ENCODE data around the gene ADSS2.

Gene ADSS2

GRCh38 chr1:244445320-244446181 lies 6.2 kb downstream of the ADSS2 start:
- DNase-seq: no peak

GRCh38 chr1:244444854-244445253 lies 6.9 kb downstream of the ADSS2 start:
- no peak for DNase-seq

- no peak for DNase-seq
Measured at GRCh38 chr1:244442850-244443249, 8.9 kb downstream of the ADSS2 start.

- DNase-seq: no peak
Measured at GRCh38 chr1:244439391-244440032, 12.2 kb downstream of the ADSS2 start.

- DNase-seq: no peak
Measured at GRCh38 chr1:244437086-244437468, 14.6 kb downstream of the ADSS2 start.

- no peak for DNase-seq
Measured at GRCh38 chr1:244436336-244437085, 15.2 kb downstream of the ADSS2 start.

- DNase-seq: no peak
Measured at GRCh38 chr1:244435562-244436205, 16.0 kb downstream of the ADSS2 start.

GRCh38 chr1:244431166-244431565 lies 20.5 kb downstream of the ADSS2 start:
- DNase-seq: no peak

GRCh38 chr1:244429818-244430217 lies 21.9 kb downstream of the ADSS2 start:
- no peak for DNase-seq

GRCh38 chr1:244427647-244428046 lies 24.1 kb downstream of the ADSS2 start:
- no peak for DNase-seq

GRCh38 chr1:244424649-244425334 lies 26.9 kb downstream of the ADSS2 start:
- DNase-seq: no peak

- DNase-seq: no peak
Measured at GRCh38 chr1:244422174-244422573, 29.5 kb downstream of the ADSS2 start.

GRCh38 chr1:244419024-244419423 lies 32.7 kb downstream of the ADSS2 start:
- no peak for DNase-seq

- no peak for DNase-seq
Measured at GRCh38 chr1:244414543-244414942, 37.2 kb downstream of the ADSS2 start.

- DNase-seq: no peak
Measured at GRCh38 chr1:244413736-244414135, 38.0 kb downstream of the ADSS2 start.

- DNase-seq: no peak
Measured at GRCh38 chr1:244412176-244412575, 39.5 kb downstream of the ADSS2 start.

- DNase-seq: no peak
Measured at GRCh38 chr1:244409701-244410100, 42.0 kb downstream of the ADSS2 start.

- DNase-seq: no peak
Measured at GRCh38 chr1:244406337-244406736, 45.4 kb downstream of the ADSS2 start.

- DNase-seq: no peak
Measured at GRCh38 chr1:244405856-244406255, 45.9 kb downstream of the ADSS2 start.

- DNase-seq: no peak
Measured at GRCh38 chr1:244403431-244403830, 48.3 kb downstream of the ADSS2 start.

GRCh38 chr1:244400974-244401373 lies 50.7 kb downstream of the ADSS2 start:
- no peak for DNase-seq

- no peak for DNase-seq
Measured at GRCh38 chr1:244397131-244397530, 54.6 kb downstream of the ADSS2 start.

GRCh38 chr1:244395965-244396364 lies 55.7 kb downstream of the ADSS2 start:
- DNase-seq: no peak

Measured in NCI-H1092 treated with DMSO at 0.1 percent for 48 hours (cell line).